H1 (cell line): Measurements from ENCODE around the gene SNX2. TPM values are rescaled to one million over a fixed set of nuclear protein-coding genes. Genes with fewer than 3 reads are reported as not detected.
A peak's percentile ranks its signal among the peaks of the same experiment; 100 is the strongest.

ENCODE experiments used
- CTCF ChIA-PET: fragments of 300-600 bp; sonication (Branson Sonifier 250); formaldehyde crosslinking; loops from one replicate; lab custom pipeline; 2021; ENCODE audit not compliant: partially characterized antibody; lab: Charles Lee
- POLR2A ChIA-PET: fragments of 300-600 bp; sonication (Branson Sonifier 250); formaldehyde crosslinking; loops from one replicate; lab custom pipeline; 2021; ENCODE audit warnings: inconsistent platforms; ENCODE audit not compliant: partially characterized antibody; lab: Charles Lee
- DNase-seq, 2 experiments: peaks; one replicate each; pipeline versions ENCODE4 v3.0.0 to v3.0.0-alpha.2; 2010 to 2022; ENCODE audit warnings: low spot score in 2 of 2, low read depth in 1 of 2, mixed read lengths in 1 of 2
- FAIRE-seq: peaks from 2 replicates; lab custom pipeline; 2011; peaks lifted over from hg19 to GRCh38; lab: Jason Lieb, UNC
- H2AFZ ChIP-seq: 2 replicates; pipeline ENCODE4 v1.8.1; 2012; ENCODE audit warnings: low read length, inconsistent platforms
- H2AK5ac ChIP-seq: 2 replicates; pipeline ENCODE4 v1.6.1; 2013; ENCODE audit warnings: low read depth, low read length
- H2BK120ac ChIP-seq: replicated peaks from 2 replicates; pipeline ENCODE3; 2013; ENCODE audit warnings: low read depth, low read length, inconsistent platforms
- H2BK12ac ChIP-seq: 2 replicates; pipeline ENCODE4 v1.6.1; 2013; ENCODE audit warnings: low read depth, low read length
- H2BK15ac ChIP-seq: 2 replicates; pipeline ENCODE4 v1.6.1; 2013; ENCODE audit warnings: low read length
- H2BK20ac ChIP-seq: 2 replicates; pipeline ENCODE4 v1.6.1; 2013; ENCODE audit warnings: low read length
- H2BK5ac ChIP-seq: 2 replicates; pipeline ENCODE4 v1.6.1; 2013; ENCODE audit warnings: low read depth, low read length
- H3K14ac ChIP-seq: 2 replicates; pipeline ENCODE4 v1.6.1; 2013; ENCODE audit warnings: inconsistent platforms; ENCODE audit not compliant: insufficient read length
- H3K18ac ChIP-seq: 2 replicates; pipeline ENCODE4 v1.6.1; 2013; ENCODE audit warnings: low read length; ENCODE audit errors: extremely low read depth
- H3K23ac ChIP-seq: 2 replicates; pipeline ENCODE4 v1.6.1; 2013; ENCODE audit warnings: inconsistent platforms; ENCODE audit not compliant: insufficient read length
- H3K23me2 ChIP-seq: 2 replicates; pipeline ENCODE4 v1.6.1; 2013; ENCODE audit warnings: low read depth, low read length
- H3K27ac ChIP-seq: 2 replicates; pipeline ENCODE4 v1.6.1; 2011; ENCODE audit warnings: low read depth, low read length, inconsistent platforms
- H3K27me3 ChIP-seq, 4 experiments: replicated peaks in 1 of 4; 1 replicate in 1 of 4; 2 replicates in 3 of 4; pipeline versions ENCODE4 v1.6.1 to v1.8.1; 2011 to 2013; ENCODE audit warnings: low read length in 3 of 4, mild to moderate bottlenecking in 3 of 4, inconsistent platforms in 2 of 4, mixed read lengths in 2 of 4, moderate library complexity in 1 of 4; ENCODE audit not compliant: control insufficient read depth in 3 of 4, insufficient read depth in 3 of 4; ENCODE audit errors: extremely low read depth in 1 of 4
- H3K36me3 ChIP-seq, 4 experiments: 2 replicates each; pipeline versions ENCODE4 v1.6.1 to v1.8.1; 2011 to 2013; ENCODE audit warnings: mild to moderate bottlenecking in 4 of 4, low read length in 3 of 4, moderate library complexity in 2 of 4, control low read depth in 1 of 4, inconsistent platforms in 1 of 4; ENCODE audit not compliant: insufficient read depth in 4 of 4, control insufficient read depth in 2 of 4
- H3K4ac ChIP-seq: replicated peaks from 2 replicates; pipeline ENCODE3; 2013; ENCODE audit warnings: low read length, low read depth, mixed read lengths, inconsistent platforms; ENCODE audit not compliant: insufficient read length
- H3K4me1 ChIP-seq, 4 experiments: replicated peaks in 1 of 4; 1 replicate in 1 of 4; 2 replicates in 3 of 4; pipeline versions ENCODE4 v1.6.1 to v1.8.1; 2011 to 2013; ENCODE audit warnings: low read length in 3 of 4, inconsistent platforms in 2 of 4, mixed read lengths in 1 of 4; ENCODE audit not compliant: insufficient read depth in 4 of 4, control insufficient read depth in 3 of 4
- H3K4me2 ChIP-seq, 2 experiments: 2 replicates each; pipeline versions ENCODE4 v1.6.1 to v1.8.1; 2011 to 2013; ENCODE audit warnings: low read depth in 2 of 2, low read length in 2 of 2, control low read depth in 1 of 2, inconsistent platforms in 1 of 2, mild to moderate bottlenecking in 1 of 2; ENCODE audit not compliant: insufficient read depth in 1 of 2
- H3K4me3 ChIP-seq, 4 experiments: fragments of 200-600, 300-600 bp in 1 of 4; sonication (generic), shearing (Covaris generic), sonication (Bioruptor Twin) in 1 of 4; 2 replicates each; pipeline versions ENCODE4 v1.5.1 to v1.8.1; 2011 to 2016; ENCODE audit warnings: low read length in 4 of 4, low read depth in 3 of 4, control low read depth in 2 of 4, inconsistent platforms in 2 of 4, mild to moderate bottlenecking in 2 of 4, mixed read lengths in 1 of 4, moderate library complexity in 1 of 4; ENCODE audit not compliant: insufficient read depth in 2 of 4; ENCODE audit errors: extremely low read depth in 1 of 4
- H3K56ac ChIP-seq: replicated peaks from 2 replicates; pipeline ENCODE3; 2013; ENCODE audit warnings: low read depth, mild to moderate bottlenecking, mixed read lengths, low read length, inconsistent platforms; ENCODE audit not compliant: insufficient read length
- H3K79me1 ChIP-seq: 2 replicates; pipeline ENCODE4 v1.6.1; 2013; ENCODE audit warnings: low read depth, low read length, control low read depth
- H3K79me2 ChIP-seq, 2 experiments: 2 replicates each; pipeline versions ENCODE4 v1.6.1 to v1.8.1; 2012 to 2013; ENCODE audit warnings: low read length in 2 of 2, mild to moderate bottlenecking in 2 of 2, inconsistent platforms in 1 of 2; ENCODE audit not compliant: insufficient read depth in 2 of 2, control insufficient read depth in 1 of 2
- H3K9ac ChIP-seq, 4 experiments: replicated peaks in 1 of 4; 1 replicate in 1 of 4; 2 replicates in 3 of 4; pipeline versions ENCODE4 v1.6.1 to v1.8.1; 2011 to 2013; ENCODE audit warnings: low read depth in 3 of 4, low read length in 3 of 4, control low read depth in 2 of 4, mild to moderate bottlenecking in 2 of 4, moderate library complexity in 2 of 4, inconsistent platforms in 1 of 4; ENCODE audit errors: extremely low read depth in 1 of 4
- H3K9me3 ChIP-seq, 2 experiments: 2 replicates each; pipeline versions ENCODE4 v1.6.1 to v1.8.1; 2012 to 2013; ENCODE audit warnings: mild to moderate bottlenecking in 2 of 2, moderate library complexity in 2 of 2, control low read depth in 1 of 2, inconsistent platforms in 1 of 2, low read depth in 1 of 2, low read length in 1 of 2, mixed read lengths in 1 of 2; ENCODE audit not compliant: insufficient read depth in 2 of 2
- H4K20me1 ChIP-seq, 2 experiments: replicated peaks in 1 of 2; 2 replicates each; pipeline versions ENCODE3 to v1.8.1; 2011 to 2013; ENCODE audit warnings: inconsistent platforms in 2 of 2, low read length in 2 of 2, mild to moderate bottlenecking in 1 of 2; ENCODE audit not compliant: insufficient read depth in 2 of 2, control insufficient read depth in 1 of 2
- H4K5ac ChIP-seq: 2 replicates; pipeline ENCODE4 v1.6.1; 2013; ENCODE audit warnings: low read length, low read depth, mixed read lengths, inconsistent platforms; ENCODE audit not compliant: insufficient read length
- H4K8ac ChIP-seq: 2 replicates; pipeline ENCODE4 v1.8.0; 2013; ENCODE audit warnings: mild to moderate bottlenecking, moderate library complexity, low read length, inconsistent platforms; ENCODE audit not compliant: insufficient read depth; ENCODE audit errors: extremely low read depth
- H4K91ac ChIP-seq: replicated peaks from 2 replicates; pipeline ENCODE3; 2013; ENCODE audit warnings: low read length, mixed read lengths, inconsistent platforms; ENCODE audit not compliant: insufficient read length
- MAFK ChIP-seq: IDR thresholded peaks from 2 replicates; pipeline ENCODE4 v1.6.1; 2012; ENCODE audit warnings: low read depth, mild to moderate bottlenecking, improper control_type of control experiment, low read length
- POU5F1 ChIP-seq: IDR thresholded peaks from 2 replicates; pipeline ENCODE4 v1.6.1; 2011; ENCODE audit warnings: low read depth, mild to moderate bottlenecking, low read length, moderate library complexity
- TBP ChIP-seq: IDR thresholded peaks from 2 replicates; pipeline ENCODE4 v1.6.1; 2011; ENCODE audit warnings: low read depth, low read length, improper control_type of control experiment
- WGBS, 2 experiments: shearing (Covaris generic) in 1 of 2; methylation state at CpG; one replicate each; pipeline versions ENCODE4 v1.1.6 to v1.1.7; 2013 to 2015; ENCODE audit warnings: low lambda C conversion rate in 2 of 2, mixed read lengths in 2 of 2, inconsistent platforms in 1 of 2, low coverage in 1 of 2, missing lambda C conversion rate in 1 of 2; ENCODE audit not compliant: insufficient replicate concordance in 2 of 2, insufficient coverage in 1 of 2, insufficient read length in 1 of 2; ENCODE audit errors: extremely low coverage in 1 of 2, missing lambda C conversion rate in 1 of 2; 5-methylcytosine and 5-hydroxymethylcytosine counted together
- polyA plus RNA-seq, 7 experiments: library from polyadenylated mRNA; depleted of rRNA in 3 of 7; stranded (reverse) in 5 of 7; unstranded in 2 of 7; fragments of >200 nt in 5 of 7; fragments of 200-250 nt in 2 of 7; gene quantifications; 1 replicate in 5 of 7; 2 replicates in 1 of 7; 4 replicates in 1 of 7; pipeline versions ENCODE4 v1.2.1 to v1.2.3, GENCODE V29; 2011 to 2013; ENCODE audit warnings: missing spikeins in 2 of 7, mixed read lengths in 2 of 7
- total RNA-seq: library from RNA; stranded (reverse); fragmentation: NEBNext Ultra II Directional; extraction: Animal tissue kit (Norgen Biotek cat#: 25700); gene quantifications from 2 replicates; pipeline ENCODE4 v1.2.1, GENCODE V29; 2021

The SNX2 gene
- total and polyA plus RNA-seq, 2 of the 8 experiments (the other 6 are each of a cell fraction or from before 2014, with no cell fraction given), result 51.0 to 61.2 TPM

- H3K4ac ChIP-seq, result no peak overlapping the region
- H4K91ac ChIP-seq, result no peak overlapping the region
- H3K79me1 ChIP-seq, result no peaks in the 10 kb centered on the region
- peak overlapping the region; percentile 25; the same call in 1 of the 2 replicates for H2BK15ac ChIP-seq
- H3K18ac ChIP-seq, result peak overlapping the region; percentile 62
- no peak overlapping the region for H2BK12ac ChIP-seq
- no peak overlapping the region for H2BK20ac ChIP-seq
- peaks cover 4% of the 10 kb centered on the region for H3K23me2 ChIP-seq
- peaks cover 0 to 4% of the 10 kb centered on the region in 2 experiments; a peak in 1 of 4 replicates for H3K79me2 ChIP-seq
- H3K36me3 ChIP-seq, result no peaks in the 10 kb centered on the region
- peaks cover 0 to 10% (median 3%) of the 10 kb centered on the region in 4 experiments; a peak in 4 of 7 replicates for H3K4me1 ChIP-seq
- WGBS, 2 experiments, result 60% methylated on average over 22 of the region's 22 CpGs; no CpG with 5 or more reads in 1 of the 2 experiments
- H3K14ac ChIP-seq, result no peak overlapping the region
- DNase-seq, result no peak
- no peak overlapping the region for H4K8ac ChIP-seq
- CTCF ChIA-PET, result interaction anchor here (1.5 kb wide), 1 partner anchor 241 kb away, joined by 4 read pairs; no protein-coding TSS in a partner anchor
- no peak overlapping the region for H3K23ac ChIP-seq
- H2AK5ac ChIP-seq, result no peak overlapping the region
- H2BK120ac ChIP-seq, result no peak overlapping the region
- H3K4me2 ChIP-seq, result peak overlapping the region; percentile 72 to 83
- POLR2A ChIA-PET, result interaction anchor here (0.7 to 1.6 kb wide), 6 partner anchors 12 to 112 kb away, joined by 3 read pairs; no protein-coding TSS in a partner anchor
- no peaks in the 10 kb centered on the region for H4K20me1 ChIP-seq
- no peak overlapping the region for H2BK5ac ChIP-seq
- TF ChIP-seq POU5F1, result no peak
- TF ChIP-seq MAFK, result no peak
- TF ChIP-seq TBP, result no peak
- TF ChIP-seq, all 59 proteins: peak for 0
- no peak for FAIRE-seq
- Histone ChIP-seq H4K5ac (no peak overlapping the region), H3K27ac (no peak overlapping the region), H3K9me3 (no peaks in the 10 kb centered on the region), H3K56ac (no peak overlapping the region), H3K27me3 (peaks cover 0 to 6% (median 5%) of the 10 kb centered on the region in 4 experiments; a peak in 4 of 7 replicates), H3K4me3 (peak overlapping the region; percentile 67 to 83 (median 71); a peak in 7 of 8 replicates), H3K9ac (peak overlapping the region in 2 of 4 experiments; percentile 72 to 77; a peak in 4 of 7 replicates), H2AFZ (peak overlapping the region; percentile 93)
These were observed 69.4 kb downstream of the SNX2 start for GRCh38 chr5:122844136-122844909.
